OCI-LY1 (cell line): ENCODE measurements around the gene PLEKHG4.

Experiments
- H2AFZ ChIP-seq: fragments of 200-600 bp; sonication (generic), shearing (Covaris generic); 2 replicates; pipeline ENCODE4 v1.6.0; 2014; ENCODE audit warnings: antibody characterized with exemption, mild to moderate bottlenecking, low read length
- H3F3A ChIP-seq: fragments of 200-600 bp; sonication (generic), shearing (Covaris generic); 2 replicates; pipeline ENCODE4 v1.6.0; 2014; ENCODE audit warnings: mild to moderate bottlenecking, antibody characterized with exemption, low read length, moderate library complexity; ENCODE audit not compliant: insufficient read depth
- H3K27ac ChIP-seq: fragments of 200-600 bp; sonication (generic); 2 replicates; pipeline ENCODE4 v1.5.1; 2014; ENCODE audit warnings: low read length, mixed run types, mild to moderate bottlenecking, low read depth; ENCODE audit not compliant: poor library complexity, severe bottlenecking
- H3K27me3 ChIP-seq: fragments of 200-600 bp; sonication (generic); 2 replicates; pipeline ENCODE4 v1.6.0; 2014; ENCODE audit warnings: antibody characterized with exemption, mild to moderate bottlenecking, low read length, moderate library complexity; ENCODE audit not compliant: insufficient read depth
- H3K36me3 ChIP-seq: fragments of 200-600 bp; sonication (generic); 2 replicates; pipeline ENCODE4 v1.6.1; 2014; ENCODE audit warnings: mild to moderate bottlenecking, antibody characterized with exemption, low read length, moderate library complexity, mixed read lengths; ENCODE audit not compliant: insufficient read depth
- H3K4me1 ChIP-seq: fragments of 200-600 bp; sonication (generic); 2 replicates; pipeline ENCODE4 v1.5.1; 2014; ENCODE audit warnings: mild to moderate bottlenecking, low read length, moderate library complexity; ENCODE audit not compliant: insufficient read depth, severe bottlenecking
- H3K4me2 ChIP-seq: fragments of 200-600 bp; sonication (generic), shearing (Covaris generic); 2 replicates; pipeline ENCODE4 v1.6.1; 2014; ENCODE audit warnings: low read length
- H3K4me3 ChIP-seq: fragments of 200-600 bp; sonication (generic); 2 replicates; pipeline ENCODE4 v1.5.1; 2014; ENCODE audit warnings: low read length, low read depth, mild to moderate bottlenecking, mixed read lengths; ENCODE audit not compliant: poor library complexity, severe bottlenecking
- H3K79me2 ChIP-seq: fragments of 200-600 bp; shearing (Covaris generic); 2 replicates; pipeline ENCODE4 v1.6.1; 2016; ENCODE audit warnings: mixed run types, low read length, mixed read lengths; ENCODE audit not compliant: insufficient read depth
- H3K9ac ChIP-seq: fragments of 200-600 bp; sonication (generic), shearing (Covaris generic); 2 replicates; pipeline ENCODE4 v1.6.1; 2014; ENCODE audit warnings: mild to moderate bottlenecking, low read length, mixed read lengths
- H3K9me2 ChIP-seq: fragments of 200-600 bp; sonication (generic), shearing (Covaris generic); 2 replicates; pipeline ENCODE4 v1.6.1; 2014; ENCODE audit warnings: low read depth, mild to moderate bottlenecking, low read length, mixed read lengths
- H3K9me3 ChIP-seq: fragments of 200-600 bp; shearing (Covaris generic); 2 replicates; pipeline ENCODE4 v1.6.1; 2014; ENCODE audit warnings: low read length, mixed read lengths
- H4K20me1 ChIP-seq: fragments of 200-600 bp; sonication (generic), shearing (Covaris generic); 2 replicates; pipeline ENCODE4 v1.6.0; 2016; ENCODE audit warnings: mild to moderate bottlenecking, low read length; ENCODE audit not compliant: insufficient read depth
- CTCF ChIP-seq: fragments of 200-600 bp; sonication (generic), shearing (Covaris generic); IDR thresholded peaks from 2 replicates; pipeline ENCODE4 v1.5.1; 2017; ENCODE audit warnings: mild to moderate bottlenecking, antibody characterized with exemption, low read length, moderate library complexity, mixed read lengths
- EZH2 ChIP-seq: fragments of 200-600 bp; sonication (generic), shearing (Covaris generic); IDR thresholded peaks from 2 replicates; pipeline ENCODE4 v1.8.0; 2017; ENCODE audit warnings: borderline replicate concordance, mixed run types, mild to moderate bottlenecking, antibody characterized with exemption, low read length, moderate library complexity, mixed read lengths

Gene PLEKHG4

GRCh38 chr16:67265834-67266233 lies 13.5 kb upstream of the PLEKHG4 start:
- Histone ChIP-seq H3K79me2 (no peaks in the 10 kb centered on the region), H3K36me3 (no peaks in the 10 kb centered on the region), H3F3A (no peaks in the 10 kb centered on the region), H3K4me2 (no peak overlapping the region), H3K9ac (no peak overlapping the region), H3K9me2 (no peaks in the 10 kb centered on the region), H3K4me3 (no peak overlapping the region), H3K27me3 (0 out of 2 replicates have a peak, but pooled peaks cover 5% of the 10 kb centered on the region), H3K9me3 (no peaks in the 10 kb centered on the region), H4K20me1 (no peaks in the 10 kb centered on the region), H3K27ac (no peak overlapping the region), H3K4me1 (no peaks in the 10 kb centered on the region), H2AFZ (no peak overlapping the region)
- TF ChIP-seq EZH2 (no peak), CTCF (no peak)

- Histone ChIP-seq H3K4me1 (no peaks in the 10 kb centered on the region), H3K27me3 (0 out of 2 replicates have a peak, but pooled peaks cover 5% of the 10 kb centered on the region), H3K9ac (no peak overlapping the region), H4K20me1 (no peaks in the 10 kb centered on the region), H3K36me3 (no peaks in the 10 kb centered on the region), H3K4me3 (no peak overlapping the region), H3K9me3 (no peaks in the 10 kb centered on the region), H3K79me2 (no peaks in the 10 kb centered on the region), H3K27ac (no peak overlapping the region), H3K9me2 (no peaks in the 10 kb centered on the region), H3F3A (no peaks in the 10 kb centered on the region), H2AFZ (no peak overlapping the region), H3K4me2 (no peak overlapping the region)
- TF ChIP-seq CTCF: no peak
- TF ChIP-seq EZH2: no peak
Observed at GRCh38 chr16:67268136-67268579, 11.2 kb upstream of the PLEKHG4 start.

GRCh38 chr16:67269766-67270165 lies 9.6 kb upstream of the PLEKHG4 start:
- Histone ChIP-seq H3K9me2 (no peaks in the 10 kb centered on the region), H3K27me3 (0 out of 2 replicates have a peak, but pooled peaks cover 5% of the 10 kb centered on the region), H3K79me2 (no peaks in the 10 kb centered on the region), H3K4me2 (no peak overlapping the region), H3K27ac (no peak overlapping the region), H4K20me1 (no peaks in the 10 kb centered on the region), H3K4me3 (no peak overlapping the region), H3K9ac (no peak overlapping the region), H3K9me3 (no peaks in the 10 kb centered on the region), H2AFZ (no peak overlapping the region), H3K36me3 (no peaks in the 10 kb centered on the region), H3F3A (no peaks in the 10 kb centered on the region), H3K4me1 (no peaks in the 10 kb centered on the region)
- TF ChIP-seq CTCF (no peak), EZH2 (no peak)
